Stimulated activated CD4-positive, alpha-beta T cell treated with anti-CD3 and anti-CD28 coated beads, Interleukin-1b, Interleukin-23, amount 100 ng/mL, for 1 hour (primary cell): ENCODE results near the gene IQCH.

Experiments used
- DNase-seq, 2 donors: peaks; one replicate each; pipeline ENCODE4 v3.0.0-alpha.2; 2020; ENCODE audit warnings: low read depth in 2 of 2

IQCH gene

GRCh38 chr15:67394873-67395639 is 140.5 kb downstream of the IQCH start:
- no peak for DNase-seq

- DNase-seq, result no peak
Measured at GRCh38 chr15:67396114-67396513, 141.5 kb downstream of the IQCH start.

DNA sequence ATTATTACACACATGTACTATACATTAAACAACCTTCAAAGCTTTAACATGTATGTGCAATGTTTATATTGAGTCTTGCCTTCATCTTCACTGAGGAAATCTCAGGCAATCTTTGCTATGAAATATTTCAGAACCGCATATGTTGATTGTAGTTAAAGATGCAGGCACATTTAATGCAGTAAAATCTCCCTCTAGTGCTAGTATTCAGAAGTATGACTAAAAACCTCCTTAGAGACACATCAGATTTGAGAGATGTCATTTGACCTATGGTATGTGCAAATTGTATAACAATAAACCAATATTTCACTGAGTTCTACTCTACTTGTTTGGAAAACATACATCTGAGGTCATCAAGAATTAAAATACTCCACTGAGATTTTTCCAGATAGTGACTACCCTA is 142.6 kb downstream of the IQCH start:
- no peak for DNase-seq

- no peak for DNase-seq
Measured at GRCh38 chr15:67399925-67400324, 145.3 kb downstream of the IQCH start.

DNA sequence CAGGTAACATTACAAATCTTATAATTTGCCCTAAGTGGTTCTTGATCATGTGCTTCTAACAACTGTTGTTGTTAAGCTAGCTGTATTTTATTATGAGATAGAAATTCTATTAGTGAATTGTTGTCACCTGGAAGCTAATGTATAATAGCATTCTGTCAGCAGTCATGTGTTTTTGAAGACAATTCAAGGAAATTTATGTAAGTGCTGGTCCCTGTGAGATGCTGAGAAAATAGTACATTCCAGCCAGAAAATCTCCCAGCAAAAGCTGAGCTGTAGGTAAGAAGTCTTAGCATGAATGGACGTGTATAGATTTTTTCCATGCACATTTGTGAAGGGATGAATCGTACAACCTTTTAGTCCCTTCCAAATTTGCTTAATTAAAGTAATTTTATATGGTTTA is 146.3 kb downstream of the IQCH start:
- no peak for DNase-seq

GRCh38 chr15:67401336-67401735 is 146.8 kb downstream of the IQCH start:
- no peak for DNase-seq

- no peak for DNase-seq
Measured at GRCh38 chr15:67403428-67404154, 149.0 kb downstream of the IQCH start.

- DNase-seq, result no peak
Measured at GRCh38 chr15:67405208-67406191, 150.9 kb downstream of the IQCH start.

DNA sequence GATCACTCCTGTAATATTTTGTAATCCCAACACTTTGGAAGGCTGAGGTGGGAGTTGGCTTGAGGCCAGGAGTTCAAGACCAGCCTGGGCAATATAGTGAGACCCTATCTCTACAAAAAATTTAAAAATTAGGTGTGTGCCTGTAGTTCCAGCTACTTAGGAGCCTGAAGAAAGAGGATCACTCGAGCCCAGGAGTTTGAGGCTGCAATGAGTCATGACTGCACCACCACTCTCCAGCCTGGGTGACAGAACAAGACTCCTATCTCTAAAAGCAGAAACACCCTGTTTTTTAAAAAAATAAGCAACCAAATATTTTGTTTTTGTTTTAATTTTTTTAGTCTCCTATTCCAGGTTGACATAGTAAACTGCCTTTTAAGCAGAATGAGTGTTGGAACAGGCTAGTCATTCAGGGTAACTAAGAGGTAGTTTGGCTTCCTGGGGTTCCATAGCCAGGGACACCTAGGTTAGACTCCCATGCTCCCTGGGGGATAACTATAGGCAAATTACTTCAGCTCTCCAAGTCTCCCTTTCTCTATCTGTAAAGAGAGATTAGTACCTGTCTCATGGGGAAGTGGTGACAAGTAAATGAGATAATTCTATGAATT is 151.8 kb downstream of the IQCH start:
- DNase-seq, result no peak

GRCh38 chr15:67407786-67408185 is 153.2 kb downstream of the IQCH start:
- DNase-seq, result no peak

GRCh38 chr15:67409175-67409574 is 154.6 kb downstream of the IQCH start:
- DNase-seq, result no peak

DNA sequence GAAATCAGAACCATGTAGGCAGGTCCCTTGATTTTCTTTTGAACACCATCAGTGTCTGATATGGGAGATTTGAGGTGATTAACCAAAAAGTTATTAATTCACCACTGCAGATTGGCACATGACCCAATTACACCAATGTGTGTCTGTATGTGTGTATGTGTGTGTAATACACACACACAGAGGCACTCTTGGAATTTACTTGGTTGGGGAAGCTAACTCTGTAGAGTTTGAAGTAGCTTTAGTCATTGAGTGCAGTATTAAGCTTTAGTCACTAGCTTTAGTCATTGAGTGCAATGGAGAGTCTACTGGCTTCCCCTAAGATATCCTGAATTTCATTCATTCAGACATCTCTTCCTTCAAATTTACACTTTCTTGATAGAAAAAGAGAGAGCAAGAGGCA is 156.9 kb downstream of the IQCH start:
- no peak for DNase-seq

DNA sequence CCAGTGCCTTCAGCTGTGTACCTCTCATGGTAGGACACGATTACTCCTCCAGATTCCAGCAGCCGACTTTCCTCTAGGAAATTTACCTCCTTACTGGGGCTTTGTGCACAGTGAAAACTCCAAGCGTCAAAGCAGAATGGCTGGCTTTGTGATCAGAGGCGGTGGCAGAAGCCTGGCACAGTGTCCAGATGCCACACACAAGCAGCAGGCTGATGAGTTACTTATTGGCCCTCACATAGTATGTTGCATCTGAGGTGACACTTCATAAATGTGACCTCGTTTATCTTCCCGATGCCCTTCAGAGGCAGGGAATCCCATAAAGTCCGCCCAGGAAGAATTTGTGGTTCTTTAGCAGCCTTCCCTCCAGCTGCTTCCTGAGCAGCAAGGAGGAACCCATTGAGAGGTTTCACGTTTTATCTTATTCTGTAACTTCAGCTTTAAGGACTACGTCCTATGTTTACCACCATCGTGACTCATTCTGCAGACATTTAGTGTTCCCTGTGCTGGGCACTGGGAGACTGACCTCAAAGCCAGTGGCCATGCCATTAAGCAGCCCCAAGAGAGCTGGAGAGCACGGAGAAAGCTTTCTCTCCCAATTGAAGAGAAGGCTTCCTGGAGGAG is 159.3 kb downstream of the IQCH start:
- DNase-seq, result no peak

DNA sequence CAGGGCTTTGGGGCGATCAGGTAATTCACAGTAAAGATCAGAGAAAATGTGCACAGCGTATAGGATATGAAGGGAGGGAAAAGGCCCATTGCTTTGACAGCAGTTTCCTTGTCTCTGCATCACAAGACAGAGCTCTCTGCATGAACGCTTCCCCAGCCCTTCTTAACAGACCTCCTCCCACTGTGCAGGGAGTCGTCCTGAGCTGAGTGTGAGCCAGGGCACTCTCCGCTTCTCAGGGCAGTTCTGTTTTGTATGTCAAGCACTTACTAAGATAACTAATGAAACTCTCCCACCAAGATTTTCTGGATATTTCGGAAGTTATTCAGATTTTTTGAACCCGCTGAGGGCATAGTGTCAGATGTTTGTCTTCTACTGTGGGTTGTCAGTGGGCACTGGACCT is 160.6 kb downstream of the IQCH start:
- no peak for DNase-seq

DNA sequence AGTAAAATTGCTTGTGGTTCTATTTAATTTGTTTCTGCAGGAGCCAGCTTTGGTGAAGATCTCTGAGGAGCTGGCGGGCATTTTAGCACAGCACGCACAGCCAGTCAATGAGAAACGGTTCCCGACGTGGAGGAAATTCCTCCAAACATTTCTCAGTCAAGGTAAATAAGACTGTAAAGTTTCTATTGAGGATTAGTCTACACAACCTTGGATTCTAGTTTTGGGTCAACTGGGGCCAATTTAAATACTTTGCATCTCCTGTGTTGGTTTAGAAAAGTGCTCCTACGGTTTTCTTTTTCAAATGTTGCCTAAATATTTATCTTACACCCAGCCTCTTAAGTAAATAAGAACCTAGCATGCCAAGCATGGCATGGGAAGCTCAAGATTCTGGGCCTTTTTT is 162.3 kb downstream of the IQCH start:
- no peak for DNase-seq

- DNase-seq, result no peak
Measured at GRCh38 chr15:67419705-67420104, 165.1 kb downstream of the IQCH start.

- no peak for DNase-seq
Measured at GRCh38 chr15:67420137-67420536, 165.6 kb downstream of the IQCH start.

- no peak for DNase-seq
Measured at GRCh38 chr15:67421105-67421504, 166.5 kb downstream of the IQCH start.

DNA sequence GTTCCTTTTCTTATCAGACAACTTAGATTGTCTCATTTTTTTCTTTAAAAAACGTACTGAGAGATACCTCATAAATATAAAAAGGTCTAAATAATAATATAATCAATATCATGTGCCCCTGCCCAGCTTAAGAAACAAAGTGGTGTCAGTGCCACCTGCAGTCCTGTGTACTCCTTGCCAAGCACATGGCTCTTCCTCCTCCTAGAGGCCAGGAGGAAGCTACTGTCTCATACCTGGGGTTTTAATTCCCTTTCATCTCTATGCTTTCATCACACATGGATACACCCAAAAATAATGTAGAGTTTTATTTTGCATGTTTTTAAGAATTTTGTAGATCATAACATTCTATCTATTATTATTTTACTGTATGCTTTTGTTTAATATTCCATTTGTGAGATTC is 167.7 kb downstream of the IQCH start:
- DNase-seq, result no peak

- DNase-seq, result no peak
Measured at GRCh38 chr15:67433495-67434099, 179.0 kb downstream of the IQCH start.
